ENCODE data around the gene PIK3R1.

DNA sequence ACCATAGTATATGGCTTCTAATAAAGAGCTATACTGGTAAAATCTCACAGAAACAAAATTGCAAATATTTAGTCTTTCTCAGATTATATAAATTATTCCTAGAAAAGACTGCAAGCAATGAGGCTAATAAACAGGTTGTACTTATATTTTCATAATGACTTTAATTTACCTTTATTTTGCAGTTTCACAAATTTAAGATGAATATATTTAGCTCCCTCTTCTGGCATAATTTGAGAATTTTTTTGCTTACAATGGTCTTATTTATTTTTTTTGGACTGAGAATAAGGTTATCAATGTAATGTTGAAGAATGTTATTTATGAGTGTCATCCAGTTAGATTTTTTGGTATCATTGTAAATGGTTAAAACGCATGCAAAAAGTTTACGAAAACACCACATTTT is 56.7 kb downstream of the PIK3R1 start:
- TF ChIP-seq POLR2A (IDR thresholded peaks at IDR 0.05; ENCODE audit: low read depth, low read length) (no peak), POLR2AphosphoS5 (IDR thresholded peaks at IDR 0.05; ENCODE audit: low read depth, low read length) (no peak), TAF1 (IDR thresholded peaks at IDR 0.05; ENCODE audit: borderline replicate concordance, low read depth, low read length) (no peak)

All from GM12892 (cell line).